PC-3 (cell line): Measurements from ENCODE around the gene TMEM44. TPM values are rescaled to one million over a fixed set of nuclear protein-coding genes. Genes with fewer than 3 reads are reported as not detected.

Source experiments
- ATAC-seq: fragments of 200-7000 bp; cut with Tn5 transposase; 2 replicates; pipeline ENCODE4 v1.9.1; 2020; ENCODE audit warnings: mild to moderate bottlenecking, moderate library complexity
- BruUV-seq: library from RNA; stranded (reverse); fragments of 400-500 nt; replicated peaks from 2 replicates; lab custom pipeline; 2021; lab: Mats Ljungman, UMichigan
- CTCF ChIA-PET: fragments of 300-600 bp; sonication (Branson Sonifier 250); formaldehyde crosslinking; loops from one replicate; lab custom pipeline; 2022; ENCODE audit warnings: antibody characterized with exemption; lab: Charles Lee
- POLR2A ChIA-PET: fragments of 300-600 bp; sonication (Branson Sonifier 250); formaldehyde crosslinking; loops from one replicate; lab custom pipeline; 2022; ENCODE audit warnings: antibody characterized with exemption; ENCODE audit not compliant: unreplicated experiment; lab: Charles Lee
- DNase-seq: peaks from one replicate; pipeline ENCODE4 v3.0.0-alpha.2; 2015
- H2AFZ ChIP-seq: fragments of 300-600 bp; sonication (generic); 2 replicates; pipeline ENCODE4 v1.6.0; 2016; ENCODE audit warnings: antibody characterized with exemption, low read length
- H3F3A ChIP-seq: fragments of 300-600 bp; sonication (generic); one replicate; pipeline ENCODE4 v1.6.0; 2017; ENCODE audit warnings: antibody characterized with exemption, low read length, control low read depth, mild to moderate bottlenecking; ENCODE audit not compliant: unreplicated experiment
- H3K27ac ChIP-seq: fragments of 300-600 bp; sonication (generic); 2 replicates; pipeline ENCODE4 v1.5.1; 2016; ENCODE audit warnings: mild to moderate bottlenecking, low read length
- H3K27me3 ChIP-seq: fragments of 300-600 bp; sonication (generic); 2 replicates; pipeline ENCODE4 v1.6.1; 2016; ENCODE audit warnings: low read length, mixed read lengths
- H3K36me3 ChIP-seq: fragments of 300-600 bp; sonication (generic); 2 replicates; pipeline ENCODE4 v1.6.1; 2016; ENCODE audit warnings: low read depth, mixed run types, low read length, mixed read lengths
- H3K4me1 ChIP-seq: fragments of 300-600 bp; sonication (generic); 2 replicates; pipeline ENCODE4 v1.5.1; 2016; ENCODE audit warnings: low read length; ENCODE audit not compliant: insufficient read depth
- H3K4me2 ChIP-seq: fragments of 300-600 bp; sonication (generic); 2 replicates; pipeline ENCODE4 v1.6.0; 2016; ENCODE audit warnings: low read length
- H3K4me3 ChIP-seq: fragments of 300-600 bp; sonication (generic); 2 replicates; pipeline ENCODE4 v1.5.1; 2016; ENCODE audit warnings: mild to moderate bottlenecking, low read length, mixed read lengths
- H3K79me2 ChIP-seq: fragments of 300-600 bp; sonication (generic); 2 replicates; pipeline ENCODE4 v1.6.1; 2017; ENCODE audit warnings: low read length, mixed read lengths
- H3K9ac ChIP-seq: fragments of 300-600 bp; sonication (generic); 2 replicates; pipeline ENCODE4 v1.6.0; 2016; ENCODE audit warnings: mild to moderate bottlenecking, low read length
- H3K9me2 ChIP-seq: fragments of 300-600 bp; sonication (generic); replicated peaks from 2 replicates; pipeline ENCODE4 v1.6.1; 2016; ENCODE audit warnings: mixed run types, low read length, mixed read lengths
- H3K9me3 ChIP-seq: fragments of 300-600 bp; sonication (generic); 2 replicates; pipeline ENCODE4 v1.6.1; 2016; ENCODE audit warnings: low read length, mixed read lengths
- H4K20me1 ChIP-seq: fragments of 300-600 bp; sonication (generic); 2 replicates; pipeline ENCODE4 v1.6.1; 2016; ENCODE audit warnings: low read length, mixed read lengths
- EZH2 ChIP-seq: fragments of 300-600 bp; sonication (generic); IDR thresholded peaks from one replicate; pipeline ENCODE4 v1.6.1; 2017; ENCODE audit warnings: antibody characterized with exemption, mild to moderate bottlenecking, low read length; ENCODE audit not compliant: unreplicated experiment
- EZH2phosphoT487 ChIP-seq: fragments of 300-600 bp; sonication (generic); IDR thresholded peaks from 2 replicates; pipeline ENCODE4 v1.6.1; 2018; ENCODE audit warnings: mild to moderate bottlenecking, antibody characterized with exemption, low read length, borderline replicate concordance
- intact Hi-C: fragments of 100-400 bp; cut with micrococcal nuclease; formaldehyde crosslinking; loops from 2 replicates; pipeline ENCODE4 v1.9.0; 2023
- total RNA-seq: library from RNA; depleted of rRNA; stranded (reverse); fragments of >200 nt; gene quantifications from 2 replicates; pipeline ENCODE4 v1.2.3, GENCODE V29; 2014
- TF ChIP-seq, protein P1 (sequence below): fragments of 300-600 bp; sonication (generic); conservative IDR thresholded peaks from 2 replicates; pipeline ENCODE4 v1.5.1; 2017; ENCODE audit warnings: antibody characterized with exemption, low read depth, mild to moderate bottlenecking, low read length

TMEM44 gene
- total RNA-seq, 1 experiment from 2014 or later = 16.6 TPM

DNA sequence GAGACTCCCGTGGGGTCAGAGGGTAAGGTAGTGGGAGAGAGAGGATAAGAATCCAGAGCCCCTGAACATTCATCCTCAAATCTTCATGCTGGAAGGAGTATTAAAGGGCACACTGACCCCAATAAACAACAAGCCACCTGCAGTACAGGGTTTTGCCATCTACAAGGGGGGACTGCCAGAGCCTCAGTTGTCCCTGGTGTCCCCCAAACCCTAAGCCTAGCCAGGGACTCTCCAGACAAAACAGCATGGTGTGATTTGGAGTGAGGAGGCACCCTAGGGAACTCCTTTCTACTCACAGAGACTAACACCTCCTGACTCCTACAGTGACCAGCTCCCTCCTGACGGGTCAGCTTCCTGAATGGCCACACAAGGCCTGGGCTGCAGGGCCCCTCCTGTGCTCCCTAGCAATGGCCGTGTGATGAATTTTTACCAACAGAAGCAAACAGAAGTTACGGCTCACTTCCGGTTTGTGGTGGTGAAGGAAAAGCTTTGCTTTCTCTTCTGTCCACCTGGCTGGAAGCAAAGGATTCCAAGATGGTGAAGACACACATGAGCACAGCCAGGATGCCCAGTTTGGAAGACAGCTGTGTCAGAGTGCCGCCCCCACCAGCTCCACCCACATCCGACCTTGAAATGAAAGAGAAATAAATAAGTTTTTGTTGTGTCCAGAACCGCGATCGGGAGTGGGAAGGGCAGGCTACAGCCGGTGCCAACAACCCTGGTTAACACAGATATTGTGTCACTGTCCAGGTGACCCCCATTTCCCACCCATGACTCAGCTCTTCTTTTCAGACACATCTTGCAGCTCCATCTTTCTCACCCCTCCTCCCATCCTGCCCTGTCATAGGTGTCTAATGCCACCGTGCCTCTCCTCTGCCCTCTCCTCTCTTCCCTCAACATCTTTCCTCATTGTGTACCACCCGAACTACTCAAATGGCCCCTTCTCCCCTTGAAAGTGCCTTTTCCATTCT is 76.8 kb downstream of the TMEM44 start:
- H3K36me3 ChIP-seq = no peaks in the 10 kb centered on the region
- H3K79me2 ChIP-seq = no peaks in the 10 kb centered on the region
- H3F3A ChIP-seq = no peaks in the 10 kb centered on the region
- H2AFZ ChIP-seq = peak overlapping the region; percentile 60
- BruUV-seq = no TSS peak
- no peak overlapping the region for H3K9ac ChIP-seq
- no peaks in the 10 kb centered on the region for H3K9me2 ChIP-seq
- H3K27me3 ChIP-seq = no peaks in the 10 kb centered on the region
- ChIA-PET POLR2A (no interaction called here), CTCF (interaction anchor here (0.9 to 1.0 kb wide), 2 partner anchors 19 to 84 kb away, joined by 3 read pairs; no protein-coding TSS in a partner anchor)
- no peaks in the 10 kb centered on the region for H3K9me3 ChIP-seq
- TF ChIP-seq, protein P1, sequence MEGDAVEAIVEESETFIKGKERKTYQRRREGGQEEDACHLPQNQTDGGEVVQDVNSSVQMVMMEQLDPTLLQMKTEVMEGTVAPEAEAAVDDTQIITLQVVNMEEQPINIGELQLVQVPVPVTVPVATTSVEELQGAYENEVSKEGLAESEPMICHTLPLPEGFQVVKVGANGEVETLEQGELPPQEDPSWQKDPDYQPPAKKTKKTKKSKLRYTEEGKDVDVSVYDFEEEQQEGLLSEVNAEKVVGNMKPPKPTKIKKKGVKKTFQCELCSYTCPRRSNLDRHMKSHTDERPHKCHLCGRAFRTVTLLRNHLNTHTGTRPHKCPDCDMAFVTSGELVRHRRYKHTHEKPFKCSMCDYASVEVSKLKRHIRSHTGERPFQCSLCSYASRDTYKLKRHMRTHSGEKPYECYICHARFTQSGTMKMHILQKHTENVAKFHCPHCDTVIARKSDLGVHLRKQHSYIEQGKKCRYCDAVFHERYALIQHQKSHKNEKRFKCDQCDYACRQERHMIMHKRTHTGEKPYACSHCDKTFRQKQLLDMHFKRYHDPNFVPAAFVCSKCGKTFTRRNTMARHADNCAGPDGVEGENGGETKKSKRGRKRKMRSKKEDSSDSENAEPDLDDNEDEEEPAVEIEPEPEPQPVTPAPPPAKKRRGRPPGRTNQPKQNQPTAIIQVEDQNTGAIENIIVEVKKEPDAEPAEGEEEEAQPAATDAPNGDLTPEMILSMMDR = no peak
- TF ChIP-seq EZH2 (no peak), EZH2phosphoT487 (no peak)
- H3K4me3 ChIP-seq = no peak overlapping the region
- DNase-seq (peak; percentile 17), ATAC-seq (peak; percentile 65)
- peaks cover 9% of the 10 kb centered on the region for H3K4me1 ChIP-seq
- H3K4me2 ChIP-seq = peak overlapping the region; percentile 58
- intact Hi-C loops = no loop called here
- H3K27ac ChIP-seq = peak overlapping the region; percentile 4; the same call in 1 of the 2 replicates
- H4K20me1 ChIP-seq = no peaks in the 10 kb centered on the region

DNA sequence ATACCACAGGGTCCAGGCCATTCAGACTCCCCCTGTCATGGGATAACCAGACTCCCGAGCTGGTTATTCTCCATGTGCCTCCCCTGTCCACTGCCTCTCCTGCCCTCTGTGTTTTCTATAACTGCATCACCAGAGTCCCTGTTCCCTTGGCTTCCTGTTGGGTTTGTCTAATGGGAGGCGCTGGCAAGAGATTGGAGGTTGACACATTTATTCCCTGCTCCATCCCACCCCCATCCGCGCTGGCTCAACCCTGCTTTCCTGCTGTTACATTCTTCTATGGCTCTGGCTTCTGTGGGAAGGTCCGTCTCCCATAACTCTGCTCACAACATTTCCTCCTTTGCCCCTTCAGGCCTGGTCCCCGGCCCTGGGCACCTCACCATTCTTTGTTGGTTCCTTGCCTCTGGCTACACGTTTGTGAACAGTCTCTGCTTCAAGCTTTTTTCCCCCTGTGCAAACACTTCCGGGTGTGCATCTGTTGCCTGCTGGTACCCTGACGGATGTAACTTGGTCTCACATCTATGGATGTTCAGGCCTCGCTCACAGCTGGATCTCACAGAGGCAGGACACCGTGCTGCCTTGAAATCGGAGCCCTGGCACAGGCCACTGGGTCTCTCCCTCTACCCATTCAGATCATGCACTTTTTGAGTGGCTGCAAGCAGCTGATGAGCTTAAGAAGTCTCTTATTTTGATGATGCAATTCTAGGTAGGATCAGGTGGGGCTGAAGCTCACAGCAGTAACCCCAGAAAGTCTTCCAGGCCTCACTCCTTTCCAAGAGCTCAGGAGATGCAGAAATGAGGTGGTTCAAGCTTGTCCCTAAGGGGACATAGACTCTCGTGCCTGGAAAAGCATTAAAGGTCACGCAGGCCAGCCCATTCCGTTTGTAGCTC is 77.8 kb downstream of the TMEM44 start:
- BruUV-seq = no TSS peak
- H3K9me2 ChIP-seq = no peaks in the 10 kb centered on the region
- H3K4me2 ChIP-seq = no peak overlapping the region
- H3K36me3 ChIP-seq = no peaks in the 10 kb centered on the region
- H3F3A ChIP-seq = no peaks in the 10 kb centered on the region
- H3K4me3 ChIP-seq = no peak overlapping the region
- no peak overlapping the region for H3K9ac ChIP-seq
- intact Hi-C loops = no loop called here
- no peaks in the 10 kb centered on the region for H3K79me2 ChIP-seq
- TF ChIP-seq, protein P1 = no peak
- TF ChIP-seq EZH2phosphoT487 (no peak), EZH2 (no peak)
- H3K27me3 ChIP-seq = no peaks in the 10 kb centered on the region
- peaks cover 5% of the 10 kb centered on the region; the same call in 1 of the 2 replicates for H3K4me1 ChIP-seq
- ATAC-seq = no peak
- ChIA-PET POLR2A (no interaction called here), CTCF (interaction anchor here (0.9 kb wide), 1 partner anchor 83 kb away, joined by 3 read pairs; no protein-coding TSS in a partner anchor)
- no peak for DNase-seq
- no peak overlapping the region for H2AFZ ChIP-seq
- H4K20me1 ChIP-seq = no peaks in the 10 kb centered on the region
- no peaks in the 10 kb centered on the region for H3K9me3 ChIP-seq
- H3K27ac ChIP-seq = no peak overlapping the region
